Measurements from ENCODE around the gene MLF2. TPM values are rescaled to one million over a fixed set of nuclear protein-coding genes. Genes with fewer than 3 reads are reported as not detected.

MLF2 gene
- total RNA-seq, 1 experiment from 2014 or later = 244 TPM

DNA sequence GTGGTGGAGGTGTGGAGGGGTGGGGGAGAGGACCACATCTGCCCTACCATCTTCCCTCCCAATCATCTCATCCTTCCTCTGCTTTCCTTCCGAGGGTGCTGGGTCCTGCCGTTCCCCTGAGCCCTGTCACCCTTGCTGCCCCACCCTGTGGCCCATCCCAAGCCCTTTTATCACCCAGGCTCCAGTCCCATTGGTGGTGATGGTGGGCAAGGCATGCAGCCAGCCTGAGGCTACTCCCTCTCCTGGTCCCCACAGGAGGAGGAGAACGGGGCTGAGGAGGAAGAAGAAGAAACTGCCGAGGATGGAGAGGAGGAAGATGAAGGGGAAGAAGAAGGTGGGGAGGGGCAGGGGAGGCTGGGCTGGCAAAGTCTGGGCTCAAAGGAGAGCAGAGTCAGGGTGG, 16.7 kb upstream of the MLF2 start:
- Histone ChIP-seq H3K9ac (ENCODE audit: extremely low read depth, insufficient read length, low read length) (no peak overlapping the region), H4K5ac (ENCODE audit: insufficient read length, low read depth, low read length) (no peak overlapping the region), H4K20me1 (ENCODE audit: control insufficient read depth, insufficient read depth, insufficient read length) (no peaks in the 10 kb centered on the region), H3K79me2 (ENCODE audit: insufficient read depth, low read length) (peaks cover 11% of the 10 kb centered on the region; the same call in 1 of the 2 replicates), H2AK5ac (ENCODE audit: insufficient read length, low read length) (no peak overlapping the region), H3K27ac (ENCODE audit: insufficient read length, low read depth, low read length) (no peak overlapping the region), H3K56ac (ENCODE audit: insufficient read length, low read depth, low read length) (no peak overlapping the region), H2AFZ (ENCODE audit: low read length) (no peak overlapping the region), H3K14ac (ENCODE audit: insufficient read depth, low read length) (no peak overlapping the region), H4K91ac (ENCODE audit: insufficient read length, low read depth, low read length) (no peak overlapping the region), H2BK12ac (ENCODE audit: insufficient read length, low read depth, low read length) (no peak overlapping the region), H3K18ac (ENCODE audit: insufficient read length, low read depth, low read length) (no peak overlapping the region), H3K9me3 (ENCODE audit: control insufficient read depth, low read depth, low read length) (no peaks in the 10 kb centered on the region), H3K79me1 (ENCODE audit: insufficient read depth, low read depth, low read length, poor library complexity, severe bottlenecking) (no peaks in the 10 kb centered on the region), H3K23me2 (ENCODE audit: insufficient read length, low read depth, low read length, poor library complexity, severe bottlenecking) (peaks cover 33% of the 10 kb centered on the region), H2BK15ac (ENCODE audit: low read depth, low read length) (no peak overlapping the region), H2BK120ac (ENCODE audit: low read depth, low read length, poor library complexity, severe bottlenecking) (no peak overlapping the region), H3K23ac (ENCODE audit: insufficient read length, low read depth, low read length) (no peak overlapping the region), H3K27me3 (ENCODE audit: insufficient read depth, low read length) (peaks cover 3% of the 10 kb centered on the region; the same call in 1 of the 2 replicates), H2BK5ac (ENCODE audit: insufficient read length, low read length) (no peak overlapping the region), H3K4me2 (ENCODE audit: insufficient read depth, insufficient read length, low read length) (no peak overlapping the region), H2BK20ac (ENCODE audit: low read depth, low read length, poor library complexity, severe bottlenecking) (no peak overlapping the region), H3T11ph (ENCODE audit: low read length) (no peak overlapping the region), H3K4ac (ENCODE audit: low read depth, low read length) (no peak overlapping the region), H3K4me1 (ENCODE audit: insufficient read depth, low read length) (peaks cover 10% of the 10 kb centered on the region), H4K8ac (replicated peaks; ENCODE audit: insufficient read length, low read depth, low read length) (no peak overlapping the region)
- Mint-ChIP-seq H3K4me1 (peaks cover 47 to 71% of the 10 kb centered on the region in 2 experiments), H3K36me3 (ENCODE audit: insufficient read depth in 1 of 3, low read depth in 3 of 3) (peaks cover 23 to 34% (median 31%) of the 10 kb centered on the region in 3 experiments; a peak in 6 of 7 replicates), H3K27me3 (ENCODE audit: low read depth) (peaks cover 21% of the 10 kb centered on the region), H3K4me3 (peak overlapping the region; percentile 49 to 82; a peak in 3 of 5 replicates), H3K9me3 (peaks cover 0 to 1% of the 10 kb centered on the region in 2 experiments; a peak in 2 of 5 replicates), H3K27ac (peak overlapping the region in 1 of 3 experiments; percentile 98; a peak in 2 of 7 replicates)
- no peak for DNase-seq
- TF ChIP-seq, protein P1, sequence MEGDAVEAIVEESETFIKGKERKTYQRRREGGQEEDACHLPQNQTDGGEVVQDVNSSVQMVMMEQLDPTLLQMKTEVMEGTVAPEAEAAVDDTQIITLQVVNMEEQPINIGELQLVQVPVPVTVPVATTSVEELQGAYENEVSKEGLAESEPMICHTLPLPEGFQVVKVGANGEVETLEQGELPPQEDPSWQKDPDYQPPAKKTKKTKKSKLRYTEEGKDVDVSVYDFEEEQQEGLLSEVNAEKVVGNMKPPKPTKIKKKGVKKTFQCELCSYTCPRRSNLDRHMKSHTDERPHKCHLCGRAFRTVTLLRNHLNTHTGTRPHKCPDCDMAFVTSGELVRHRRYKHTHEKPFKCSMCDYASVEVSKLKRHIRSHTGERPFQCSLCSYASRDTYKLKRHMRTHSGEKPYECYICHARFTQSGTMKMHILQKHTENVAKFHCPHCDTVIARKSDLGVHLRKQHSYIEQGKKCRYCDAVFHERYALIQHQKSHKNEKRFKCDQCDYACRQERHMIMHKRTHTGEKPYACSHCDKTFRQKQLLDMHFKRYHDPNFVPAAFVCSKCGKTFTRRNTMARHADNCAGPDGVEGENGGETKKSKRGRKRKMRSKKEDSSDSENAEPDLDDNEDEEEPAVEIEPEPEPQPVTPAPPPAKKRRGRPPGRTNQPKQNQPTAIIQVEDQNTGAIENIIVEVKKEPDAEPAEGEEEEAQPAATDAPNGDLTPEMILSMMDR (conservative IDR thresholded peaks at IDR 0.05) = no peak
- no CpG with 5 or more reads among the region's 4 CpGs for WGBS (ENCODE audit: extremely low coverage, insufficient read length, low lambda C conversion rate)

Data from H9 (cell line).